CD4-positive, alpha-beta T cell treated with Interleukin-15 for 1 hour (primary cell): ENCODE measurements around the gene ZBTB12.
"Not testable (repeated sequence)": the region's sequence is repeated elsewhere in the genome, so short reads cannot be mapped to it uniquely, and the experiment has no call there.

Experiments
- DNase-seq: peaks from one replicate; pipeline ENCODE4 v3.0.0-alpha.2; 2020

Gene ZBTB12

DNA sequence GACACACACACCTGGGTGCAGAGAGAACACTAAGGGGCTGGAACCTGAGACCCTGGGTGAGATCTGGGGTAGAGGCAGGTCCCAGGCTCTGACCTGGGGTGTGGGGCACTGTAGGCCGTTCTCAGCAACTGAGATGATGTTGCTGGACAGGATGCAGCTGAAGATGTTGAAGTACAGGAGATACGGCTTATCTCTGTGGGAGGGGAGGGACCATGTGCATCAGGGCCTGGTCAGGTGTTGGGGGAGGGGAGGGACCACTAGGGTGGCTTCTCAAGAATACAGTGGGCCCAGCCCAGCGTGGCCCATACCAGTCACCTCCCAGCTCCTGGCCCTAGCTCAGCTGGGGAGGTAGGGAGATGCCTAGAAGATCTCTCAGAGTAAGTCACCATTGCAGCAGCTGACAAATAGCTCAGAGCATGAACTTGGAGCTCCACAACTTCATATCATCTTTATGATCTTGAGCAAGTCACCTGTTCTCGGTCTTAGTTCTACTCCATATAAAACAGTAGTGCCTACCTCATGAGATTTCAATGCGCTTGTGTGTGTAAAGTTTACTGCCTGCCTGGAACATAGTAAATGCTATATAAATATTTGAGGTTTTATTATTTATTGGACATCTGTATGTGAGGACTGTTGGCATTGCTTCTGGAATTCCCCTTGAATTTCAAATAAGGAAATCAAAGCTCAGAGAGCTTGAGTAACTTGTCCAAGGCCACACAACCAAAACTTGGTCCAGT, 26.9 kb downstream of the ZBTB12 start:
- DNase-seq, result no peak

DNA sequence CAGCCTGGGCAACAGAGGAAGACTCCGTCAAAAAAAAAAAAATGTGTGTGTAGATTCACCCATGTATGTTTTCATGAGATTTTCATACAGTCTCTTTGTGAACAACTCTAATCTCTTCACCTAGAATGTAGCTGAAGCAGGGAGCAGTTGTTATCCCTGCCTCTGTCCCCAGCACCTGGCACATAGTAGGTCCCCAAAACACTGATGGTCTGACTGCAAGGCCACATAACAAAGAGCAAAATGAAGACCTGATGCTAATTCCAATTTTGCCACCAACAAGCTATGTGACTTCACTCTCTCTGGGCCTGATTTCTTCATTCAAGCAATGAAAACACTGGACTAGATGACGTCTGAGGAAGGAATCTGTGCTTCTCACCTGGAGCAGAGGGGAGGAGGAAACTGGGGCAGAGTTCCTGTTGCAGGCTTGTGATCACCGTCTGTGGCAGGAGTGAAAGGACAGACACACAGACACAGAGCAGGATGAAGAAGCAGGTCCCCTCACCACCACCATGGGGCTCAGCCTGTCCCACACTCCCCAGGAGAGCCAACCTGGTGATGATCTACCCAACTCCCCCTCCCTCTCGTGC, 27.7 kb downstream of the ZBTB12 start:
- no peak for DNase-seq

DNA sequence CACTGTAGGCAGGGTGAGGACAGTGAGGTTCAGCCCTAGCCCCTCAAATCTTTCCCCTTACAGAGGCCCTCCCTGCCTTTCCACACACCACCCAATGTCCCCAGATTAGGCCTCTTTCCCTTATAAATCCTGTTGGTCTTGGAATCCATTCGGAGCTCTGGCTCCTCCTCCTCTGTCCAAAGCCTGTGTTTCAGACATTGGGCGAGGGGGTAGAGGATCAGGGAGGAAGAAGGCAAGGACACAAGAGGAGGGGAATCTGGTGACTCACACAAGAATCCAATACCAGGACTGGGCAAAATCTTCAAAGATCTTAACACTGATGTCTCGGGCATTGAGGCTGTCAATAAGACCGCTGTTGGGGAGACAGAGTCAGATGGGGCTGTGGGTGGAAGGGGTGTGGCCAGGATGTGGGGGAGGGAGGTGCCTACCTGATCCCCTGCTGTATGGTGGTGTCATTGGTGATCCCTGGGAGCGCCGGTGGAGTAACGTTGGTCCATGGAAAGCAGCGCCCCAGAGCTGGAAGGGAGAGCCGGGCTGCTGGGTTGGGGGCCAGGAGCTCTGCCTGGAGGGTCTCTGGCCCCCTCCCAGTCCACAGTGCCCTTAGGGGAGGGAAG, 30.7 kb downstream of the ZBTB12 start:
- DNase-seq, result no peak

DNA sequence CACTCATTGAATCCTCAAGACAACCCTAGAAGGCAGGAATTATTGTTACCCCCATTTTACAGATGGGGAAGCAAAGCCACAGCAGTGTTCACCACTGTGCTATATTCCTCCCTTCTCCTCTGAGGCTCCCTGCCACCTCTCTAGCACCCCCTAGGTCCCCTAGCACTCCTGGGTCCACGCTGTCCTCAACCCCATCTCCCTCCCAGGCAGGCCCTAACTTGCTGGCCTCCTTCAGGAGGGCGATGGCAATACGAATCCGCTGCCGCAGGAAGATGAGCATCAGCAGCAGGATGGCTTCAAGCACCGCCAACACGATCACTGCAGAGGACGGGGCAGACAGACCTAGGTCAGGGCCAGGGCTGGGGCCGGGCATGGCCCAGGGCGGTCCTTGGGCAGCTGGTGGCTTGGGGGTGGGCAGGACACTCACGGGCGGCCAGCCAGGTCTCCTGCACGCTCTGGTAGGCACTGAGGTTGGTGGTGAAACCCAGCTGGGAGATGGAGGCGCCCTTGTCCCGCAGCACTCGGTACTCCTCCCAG, 31.4 kb downstream of the ZBTB12 start:
- DNase-seq, result no peak

DNA sequence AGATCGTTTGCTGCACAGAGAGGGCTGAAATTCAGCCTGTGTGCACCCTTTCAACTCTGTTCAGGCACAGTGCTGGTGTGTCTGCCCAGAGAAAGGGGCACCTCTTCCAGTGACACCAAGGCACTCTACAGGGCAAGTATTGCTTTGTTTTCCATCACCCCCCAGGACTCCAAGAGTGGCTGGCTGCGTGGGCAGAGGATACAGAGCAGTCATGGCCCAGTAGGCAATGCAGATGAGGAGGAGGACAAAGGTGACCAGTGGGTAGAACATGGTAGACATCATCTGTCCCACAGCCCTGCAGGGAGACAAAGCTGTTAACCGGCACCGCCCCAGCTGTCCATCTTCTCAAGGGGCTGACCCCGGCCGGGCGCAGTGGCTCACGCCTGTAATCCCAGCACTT, 32.5 kb downstream of the ZBTB12 start:
- DNase-seq, result no peak

DNA sequence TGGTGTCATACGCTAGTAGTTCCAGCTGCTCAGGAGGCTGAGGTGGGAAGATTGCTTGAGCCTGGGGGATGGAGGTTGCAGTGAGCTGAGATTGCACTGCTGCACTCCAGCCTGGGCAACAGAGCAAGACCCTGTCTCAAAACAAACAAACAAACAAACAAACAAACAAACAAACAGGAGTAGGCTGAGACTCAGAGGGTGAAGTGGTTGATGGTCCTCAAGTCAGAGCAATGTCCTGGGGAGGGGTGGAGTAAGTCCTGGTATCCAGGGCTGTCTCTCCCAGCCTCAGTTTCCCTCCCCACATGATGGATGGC, 33.3 kb downstream of the ZBTB12 start:
- not testable (repeated sequence) for DNase-seq

DNA sequence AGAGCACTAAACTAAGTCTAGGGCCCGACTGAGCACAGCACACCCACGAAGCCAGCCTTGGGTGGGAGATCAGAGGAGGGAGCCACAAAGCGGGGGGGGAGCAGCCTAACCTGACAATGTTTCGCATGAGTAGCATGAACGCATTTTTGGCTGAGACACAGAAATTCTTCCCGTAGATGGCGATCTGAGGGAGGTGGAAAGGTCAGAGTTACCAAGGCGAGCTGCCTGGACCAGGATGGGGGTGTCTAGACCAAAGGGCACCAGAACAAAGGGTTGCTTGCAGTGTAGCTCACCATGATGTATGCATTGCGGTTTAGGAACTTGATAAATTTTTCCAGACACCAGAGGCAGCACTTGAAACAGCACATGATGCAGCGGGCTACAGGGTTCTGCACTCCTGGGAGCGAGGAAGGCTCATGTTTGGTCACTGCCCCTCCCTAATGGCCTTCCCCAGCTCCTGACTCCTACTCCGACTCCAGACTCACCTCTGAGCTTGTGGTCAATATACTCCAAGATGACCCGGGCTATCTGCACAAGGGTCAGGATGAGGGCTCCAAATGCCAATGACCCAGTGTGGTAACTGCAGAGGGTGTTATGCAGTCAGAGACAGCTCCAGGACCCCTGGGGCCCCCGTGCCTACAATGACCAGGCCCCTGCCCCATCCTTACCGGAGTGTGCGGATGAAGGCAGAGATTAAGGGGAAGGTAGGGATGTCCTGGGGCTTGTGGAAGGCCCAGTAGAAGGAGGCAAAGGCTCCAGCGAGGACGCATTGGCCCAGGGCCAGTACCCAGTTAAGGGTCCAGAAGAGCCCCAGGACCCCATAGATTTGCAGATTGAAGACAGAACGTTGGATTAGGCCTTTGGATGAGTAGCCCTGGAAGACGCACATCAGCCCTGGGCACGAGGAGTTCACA, 36.4 kb downstream of the ZBTB12 start:
- DNase-seq, result no peak

DNA sequence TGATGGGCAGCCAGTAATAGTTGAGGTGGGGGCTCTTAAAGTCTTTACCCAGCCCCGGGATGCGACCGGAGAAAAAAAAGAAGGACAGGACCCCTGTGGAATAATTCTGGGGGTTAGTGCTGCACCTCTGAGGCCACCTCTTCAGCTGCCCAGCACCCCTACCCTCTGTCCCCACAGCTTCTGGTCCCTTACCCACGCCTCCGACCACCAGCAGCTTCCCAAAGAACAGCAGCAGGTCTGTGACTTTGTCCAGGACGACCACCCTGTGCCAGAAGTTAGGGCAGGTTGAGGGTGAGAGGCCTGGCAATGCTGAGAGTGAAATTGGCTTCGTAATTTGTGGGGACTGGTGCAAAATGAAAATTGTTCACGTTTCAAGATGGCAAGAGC, 37.1 kb downstream of the ZBTB12 start:
- no peak for DNase-seq

DNA sequence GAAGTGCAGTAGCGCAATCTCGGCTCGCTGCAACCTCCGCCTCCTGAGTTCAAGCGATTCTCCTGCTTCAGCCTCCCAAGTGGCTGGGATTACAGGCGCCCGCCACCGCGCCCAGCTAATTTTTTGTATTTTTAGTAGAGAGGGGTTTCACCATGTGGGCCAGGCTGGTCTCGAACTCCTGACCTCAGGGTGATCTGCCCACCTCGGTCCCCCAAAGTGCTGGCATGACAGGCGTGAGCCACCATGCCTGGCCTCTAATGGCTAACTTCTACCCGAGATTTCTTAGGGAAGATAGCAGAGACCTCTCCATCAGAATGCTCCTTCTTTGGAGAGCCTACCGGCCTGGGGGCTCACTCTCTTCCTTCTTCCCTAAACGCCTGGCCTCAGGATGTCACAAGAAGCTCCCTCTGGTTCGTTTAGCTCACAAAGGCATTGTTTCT, 37.7 kb downstream of the ZBTB12 start:
- DNase-seq, result not testable (repeated sequence)

DNA sequence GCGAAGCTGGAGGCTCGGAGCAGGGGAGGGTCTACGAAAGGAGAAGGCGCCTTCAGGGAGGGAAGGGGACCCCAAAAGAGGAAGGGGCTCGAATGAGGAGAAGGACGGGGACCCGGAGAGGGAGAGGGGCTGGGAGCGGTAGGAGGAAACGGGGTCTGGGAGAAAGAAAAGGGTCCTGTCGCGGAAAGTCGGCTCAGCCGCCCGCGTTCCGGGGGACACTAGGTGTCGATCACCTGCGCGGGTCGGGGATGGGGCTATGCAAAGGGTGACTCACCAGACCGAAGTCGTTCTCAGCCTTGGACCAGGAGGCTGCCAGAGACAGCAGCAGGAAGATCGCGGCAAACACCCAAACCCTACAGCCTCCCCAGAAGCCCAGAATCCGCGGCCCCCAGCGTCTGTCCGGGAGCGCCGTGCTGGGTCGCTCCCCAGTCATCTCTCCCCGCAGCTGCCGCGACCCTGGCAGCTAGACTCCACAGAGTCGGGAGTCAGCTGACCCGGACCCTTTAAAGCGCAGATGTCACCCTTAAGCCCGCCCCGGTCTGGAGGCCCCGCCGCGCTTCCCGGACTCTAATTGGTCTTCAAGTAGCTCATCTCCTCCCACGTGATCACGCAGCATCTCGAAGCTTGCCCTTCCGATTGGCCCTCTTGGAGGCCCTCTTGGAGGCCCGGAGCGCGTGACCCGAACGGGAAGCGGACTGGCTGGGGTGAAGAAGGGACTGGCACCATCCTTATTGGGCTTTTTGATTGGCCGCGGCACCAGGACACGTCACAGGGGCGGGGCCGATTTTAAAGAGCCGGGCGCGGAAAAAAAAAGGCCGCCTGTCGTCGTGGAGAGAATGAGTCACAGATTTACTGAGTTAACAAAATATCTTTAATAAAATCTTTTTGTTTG, 39.3 kb downstream of the ZBTB12 start, which contains the start of gene NEU1:
Gene NEU1, minus strand, starts transcription at position 478 of the 892 bp plus-strand sequence. Its CDS starts 45 bp downstream, at position 433.
- DNase-seq, result peak; percentile 100

DNA sequence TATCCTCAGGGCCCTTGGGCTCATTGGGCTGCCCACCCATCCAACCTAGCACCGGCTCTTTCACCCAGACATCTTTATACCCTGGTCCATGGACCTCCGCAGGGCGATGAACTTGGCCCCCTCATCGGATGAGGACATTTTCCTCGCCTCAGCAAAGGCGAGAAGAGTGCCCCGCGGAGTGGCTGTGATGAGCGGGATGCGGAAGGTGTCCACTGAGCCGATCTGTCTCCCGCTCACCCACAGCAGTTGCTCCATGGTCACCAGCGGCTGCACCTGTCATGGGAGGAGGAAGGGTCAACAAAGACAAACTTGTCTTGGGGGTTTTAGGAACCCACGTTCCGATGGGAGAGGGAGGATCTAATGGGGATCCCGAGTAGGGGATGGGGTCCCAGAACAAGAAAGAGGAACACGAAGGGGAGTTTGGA, 40.0 kb downstream of the ZBTB12 start:
- no peak for DNase-seq

DNA sequence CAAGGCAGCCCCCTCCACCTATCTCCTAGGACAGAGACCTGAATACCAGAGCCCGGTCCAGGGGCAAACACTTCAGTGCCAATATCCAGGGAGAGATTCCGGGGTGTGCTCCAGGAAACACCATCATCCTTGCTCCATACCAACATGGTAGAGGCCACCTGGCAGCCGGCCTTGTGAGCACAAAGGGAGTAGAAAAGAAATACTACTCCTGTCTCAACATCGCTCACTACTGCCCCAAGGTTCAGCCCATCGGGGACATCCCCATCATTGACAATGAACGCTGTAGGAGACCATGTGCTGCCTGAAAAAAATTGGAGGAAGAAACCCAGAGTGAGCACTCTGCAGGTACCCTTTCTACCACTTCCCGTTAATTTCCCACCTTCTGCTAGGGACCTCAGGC, 40.7 kb downstream of the ZBTB12 start:
- no peak for DNase-seq

DNA sequence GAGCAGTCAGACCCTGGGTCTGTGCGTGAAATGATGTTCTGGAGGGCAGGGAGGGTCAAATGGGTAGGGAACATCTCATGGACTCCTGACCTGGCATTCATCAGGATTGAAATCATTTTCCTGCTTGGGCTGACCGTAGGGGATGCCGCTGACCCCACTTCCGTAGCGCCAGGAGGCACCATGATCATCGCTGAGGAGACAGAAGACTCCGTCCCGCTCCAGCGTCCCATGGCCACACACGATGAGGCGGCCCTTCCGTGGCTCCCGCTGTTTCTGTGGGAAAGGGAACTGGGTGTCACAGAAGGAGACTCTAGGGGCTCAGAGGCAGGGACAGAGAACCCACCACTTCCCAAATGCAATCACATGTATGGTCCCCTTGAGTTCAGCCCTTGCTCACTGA, 41.5 kb downstream of the ZBTB12 start:
- no peak for DNase-seq

DNA sequence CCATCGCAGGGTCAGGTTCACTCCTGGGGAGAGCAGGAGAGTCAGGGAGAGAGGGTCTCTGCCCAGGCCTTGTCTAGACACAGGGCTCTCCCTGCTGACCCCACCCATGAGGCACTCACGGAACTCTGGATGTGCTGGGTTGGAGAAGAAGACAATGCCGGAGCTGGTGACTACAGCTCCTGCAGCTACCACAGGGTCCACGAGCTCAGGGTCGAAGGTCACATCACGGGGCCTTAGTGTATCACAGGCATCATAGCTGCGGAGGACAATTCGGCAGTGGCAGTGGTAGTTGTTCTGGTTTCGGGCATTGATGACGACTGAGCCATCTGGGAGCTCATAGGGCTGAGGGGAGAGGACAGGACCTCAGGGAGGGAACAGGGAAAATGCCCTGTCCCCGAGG, 42.0 kb downstream of the ZBTB12 start:
- DNase-seq, result no peak

DNA sequence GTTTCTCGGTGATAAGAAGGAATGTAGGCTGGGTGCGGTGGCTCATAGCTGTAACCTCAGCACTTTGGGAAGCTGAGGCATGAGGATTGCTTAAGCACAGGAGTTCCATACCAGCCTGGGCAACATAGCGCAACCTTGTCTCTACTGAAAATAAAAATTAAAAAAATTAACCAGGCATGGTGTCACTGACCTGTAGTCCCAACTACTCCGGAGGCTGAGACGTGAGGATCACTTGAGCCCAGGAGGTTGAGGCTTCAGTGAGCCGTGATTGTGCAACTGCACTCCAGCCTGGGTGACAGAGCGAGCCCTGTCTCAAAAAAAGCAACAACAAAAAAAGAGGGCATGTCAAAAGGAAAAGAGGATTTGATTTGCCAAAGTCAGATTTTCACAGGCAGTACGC, 43.2 kb downstream of the ZBTB12 start:
- no peak for DNase-seq

DNA sequence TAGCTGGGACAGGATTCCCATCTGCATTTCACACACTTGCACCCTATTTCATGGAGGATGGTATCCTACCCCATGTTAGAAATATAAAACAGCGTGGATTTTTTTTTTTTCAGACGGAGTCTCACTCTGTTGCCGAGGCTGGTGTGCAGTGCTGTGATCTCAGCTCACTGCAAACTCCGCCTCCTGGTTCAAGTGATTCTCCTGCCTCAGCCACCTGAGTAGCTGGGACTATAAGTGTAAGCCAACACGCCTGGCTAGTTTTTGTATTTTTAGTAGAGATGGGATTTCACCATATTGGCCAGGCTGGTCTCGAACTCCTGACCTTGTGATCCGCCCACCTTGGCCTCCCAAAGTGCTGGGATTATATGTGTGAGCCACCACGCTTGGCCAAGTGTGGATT, 44.1 kb downstream of the ZBTB12 start:
- not testable (repeated sequence) for DNase-seq

DNA sequence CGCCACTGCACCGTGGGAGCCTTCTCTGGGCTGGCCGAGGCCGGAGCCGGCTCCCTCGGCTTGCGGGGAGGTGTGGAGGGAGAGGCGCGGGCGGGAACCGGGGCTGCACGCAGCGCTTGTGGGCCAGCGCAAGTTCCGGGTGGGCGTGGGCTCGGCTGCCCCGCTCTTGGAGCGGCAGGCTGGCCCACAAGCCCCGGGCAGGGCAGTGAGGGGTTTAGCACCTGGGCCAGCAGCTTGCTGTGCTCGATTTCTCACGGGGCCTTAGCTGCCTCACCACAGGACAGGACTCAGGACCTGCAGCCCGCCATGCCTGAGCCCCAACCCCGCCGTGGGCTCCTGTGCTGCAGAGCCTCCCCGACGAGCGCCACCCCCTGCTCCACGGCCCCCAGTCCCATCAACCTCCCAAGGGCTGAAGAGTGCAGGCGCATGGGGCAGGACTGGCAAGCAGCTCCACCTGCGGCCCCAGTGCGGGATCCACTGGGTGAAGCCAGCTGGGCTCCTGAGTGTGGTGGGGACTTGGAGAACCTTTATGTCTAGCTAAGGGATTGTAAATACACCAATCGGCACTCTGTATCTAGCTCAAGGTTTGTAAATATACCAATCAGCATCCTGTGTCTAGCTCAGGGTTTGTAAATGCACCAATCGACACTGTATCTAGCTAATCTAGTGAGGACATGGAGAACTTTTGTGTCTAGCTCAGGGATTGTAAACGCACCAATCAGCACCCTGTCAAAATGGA, 49.7 kb downstream of the ZBTB12 start:
- DNase-seq, result not testable (repeated sequence)

DNA sequence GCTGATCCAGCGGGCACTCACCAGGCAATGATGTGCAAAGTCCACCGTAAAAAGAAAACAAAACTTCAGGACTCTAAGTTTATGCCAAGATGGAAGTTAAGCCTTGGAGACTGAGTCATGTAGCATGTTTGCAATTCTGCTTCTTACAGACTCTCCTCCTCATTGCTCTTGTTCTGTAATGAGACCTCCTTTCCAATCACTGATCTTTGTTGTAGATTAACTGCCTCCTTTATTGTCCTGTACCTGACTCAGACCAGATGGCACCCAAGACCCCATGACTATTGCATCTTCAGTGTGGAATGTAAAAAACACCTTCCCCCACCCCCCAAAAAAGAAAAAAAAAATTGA, 50.4 kb downstream of the ZBTB12 start:
- no peak for DNase-seq

DNA sequence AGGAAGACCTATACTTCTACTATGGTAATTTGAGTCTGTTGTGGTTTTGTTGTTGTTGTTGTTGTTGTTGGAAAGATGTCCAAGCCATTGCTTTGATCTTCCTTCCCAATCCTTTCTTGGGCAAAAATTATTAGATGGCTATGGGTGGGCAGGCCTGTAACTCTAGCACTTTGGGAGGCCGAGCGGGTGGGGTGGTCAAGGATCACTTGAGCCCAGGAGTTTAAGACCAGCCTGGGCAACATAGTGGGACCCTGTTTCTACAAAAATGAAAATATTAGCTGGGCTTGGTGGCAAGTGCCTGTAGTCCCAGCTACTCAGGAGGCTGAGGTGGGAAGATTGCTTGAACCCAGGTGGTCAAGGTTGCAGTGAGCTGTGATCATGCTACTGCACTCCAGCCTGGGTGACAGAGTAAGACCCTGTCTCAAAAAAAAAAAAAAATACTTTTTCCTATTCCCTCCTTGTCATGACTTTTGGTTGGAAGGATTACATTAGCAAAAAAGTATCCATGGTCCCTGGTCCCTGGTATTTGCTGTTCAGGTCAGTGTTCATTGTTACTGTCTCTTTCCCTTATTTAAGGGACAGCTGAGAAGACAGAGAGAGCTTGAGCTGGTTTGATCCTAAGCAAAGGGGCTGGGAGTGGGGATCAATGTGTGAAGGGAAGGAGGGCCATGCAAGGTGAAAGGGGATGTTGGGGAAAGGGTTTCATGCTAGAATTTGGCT, 51.0 kb downstream of the ZBTB12 start:
- DNase-seq, result no peak
